ENCODE measurements around the gene LINGO4. TPM values are rescaled to one million over a fixed set of nuclear protein-coding genes. Genes with fewer than 3 reads are reported as not detected.

Gene LINGO4
- total RNA-seq, 1 experiment from 2014 or later: not detected

GRCh38 chr1:151817353-151817730 lies 12.1 kb upstream of the LINGO4 start:
- Mint-ChIP-seq H3K27ac (no peak overlapping the region), H3K9me3 (no peaks in the 10 kb centered on the region), H3K27me3 (ENCODE audit: low read depth) (no peaks in the 10 kb centered on the region), H3K4me1 (peaks cover 3% of the 10 kb centered on the region; the same call in 1 of the 2 replicates), H3K4me3 (no peak overlapping the region), H3K36me3 (no peaks in the 10 kb centered on the region)
- ChIA-PET CTCF (no interaction called here), POLR2A (interaction anchor here (0.6 kb wide), 1 partner anchor 399 kb away, joined by 3 read pairs; no protein-coding TSS in a partner anchor)
- TF ChIP-seq ZNF671 (CRISPR knock-in tag; IDR thresholded peaks at IDR 0.05) (no peak), GRHL2 (CRISPR knock-in tag; IDR thresholded peaks at IDR 0.05; ENCODE audit: insufficient replicate concordance, severe bottlenecking) (no peak), PREB (CRISPR knock-in tag; IDR thresholded peaks at IDR 0.05; ENCODE audit: borderline replicate concordance) (no peak), GTF2I (CRISPR knock-in tag; conservative IDR thresholded peaks at IDR 0.05) (no peak), GABPB1 (CRISPR knock-in tag; IDR thresholded peaks at IDR 0.05) (no peak), RORB (CRISPR knock-in tag; IDR thresholded peaks at IDR 0.05) (no peak), MYBL2 (CRISPR knock-in tag; IDR thresholded peaks at IDR 0.05) (no peak), MXD4 (CRISPR knock-in tag; IDR thresholded peaks at IDR 0.05; ENCODE audit: borderline replicate concordance) (no peak), NR1H2 (CRISPR knock-in tag; IDR thresholded peaks at IDR 0.05) (no peak), SOX15 (CRISPR knock-in tag; IDR thresholded peaks at IDR 0.05) (no peak), SP1 (CRISPR knock-in tag; conservative IDR thresholded peaks at IDR 0.05) (no peak), ZNF512 (CRISPR knock-in tag; IDR thresholded peaks at IDR 0.05; ENCODE audit: borderline replicate concordance) (no peak), ZNF532 (CRISPR knock-in tag; IDR thresholded peaks at IDR 0.05; ENCODE audit: borderline replicate concordance) (no peak), USF2 (CRISPR knock-in tag; IDR thresholded peaks at IDR 0.05) (no peak), TEAD4 (CRISPR knock-in tag; IDR thresholded peaks at IDR 0.05) (no peak), FOXK1 (CRISPR knock-in tag; IDR thresholded peaks at IDR 0.05) (no peak), NFYB (CRISPR knock-in tag; conservative IDR thresholded peaks at IDR 0.05; ENCODE audit: low read depth) (no peak), ZNF423 (CRISPR knock-in tag; IDR thresholded peaks at IDR 0.05) (no peak)
- DNase-seq (ENCODE audit: low spot score) (no peak), ATAC-seq (no peak)

- ChIA-PET CTCF (no interaction called here), POLR2A (interaction anchor here (0.6 kb wide), 1 partner anchor 398 kb away, joined by 3 read pairs; no protein-coding TSS in a partner anchor)
- no peak for ATAC-seq
- H3K27me3 Mint-ChIP-seq (ENCODE audit: low read depth): no peaks in the 10 kb centered on the region
- H3K4me1 Mint-ChIP-seq: 0 out of 2 replicates have a peak, but pooled peaks cover 2% of the 10 kb centered on the region
- no peaks in the 10 kb centered on the region for H3K9me3 Mint-ChIP-seq
- H3K27ac Mint-ChIP-seq: no peak overlapping the region
- H3K4me3 Mint-ChIP-seq: no peak overlapping the region
- DNase-seq (ENCODE audit: low spot score): no peak
- H3K36me3 Mint-ChIP-seq: no peaks in the 10 kb centered on the region
- TF ChIP-seq USF1 (CRISPR knock-in tag; IDR thresholded peaks at IDR 0.05) (no peak), ZNF281 (CRISPR knock-in tag; IDR thresholded peaks at IDR 0.05) (no peak), TEAD4 (CRISPR knock-in tag; IDR thresholded peaks at IDR 0.05) (no peak), ZNF396 (CRISPR knock-in tag; IDR thresholded peaks at IDR 0.05; ENCODE audit: borderline replicate concordance) (no peak), ZNF512 (CRISPR knock-in tag; IDR thresholded peaks at IDR 0.05; ENCODE audit: borderline replicate concordance) (no peak)
Measured at GRCh38 chr1:151816548-151817352, 11.5 kb upstream of the LINGO4 start.
